ENCODE measurements around the gene IGFL1.
A peak's percentile ranks its signal among the peaks of the same experiment; 100 is the strongest.
"Not testable (repeated sequence)": the region's sequence is repeated elsewhere in the genome, so short reads cannot be mapped to it uniquely, and the experiment has no call there.

IGFL1 gene

GRCh38 chr19:46202872-46203860, 26.4 kb upstream of the IGFL1 start:
- DNase-seq, result no peak

DNA sequence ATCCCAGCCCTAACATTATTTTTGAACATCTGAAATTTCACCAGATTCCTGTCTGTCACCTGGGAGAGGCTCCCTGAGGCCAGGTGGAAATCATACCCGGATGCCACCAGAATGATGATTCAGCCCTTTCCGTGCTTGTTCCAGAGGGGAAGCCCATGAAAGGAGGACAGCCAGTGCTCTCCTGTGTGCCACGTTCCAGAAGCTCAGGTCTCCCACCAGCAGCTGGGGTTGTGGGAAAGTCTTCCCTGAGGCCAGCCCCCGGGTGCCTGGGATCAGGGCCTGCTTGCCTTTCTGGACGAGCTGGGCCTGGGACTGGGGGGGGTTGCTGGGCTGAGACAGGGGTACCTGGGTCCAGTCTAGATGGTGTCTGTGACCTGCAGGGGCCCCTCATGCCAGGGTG, 25.5 kb upstream of the IGFL1 start:
- no peak for DNase-seq

DNA sequence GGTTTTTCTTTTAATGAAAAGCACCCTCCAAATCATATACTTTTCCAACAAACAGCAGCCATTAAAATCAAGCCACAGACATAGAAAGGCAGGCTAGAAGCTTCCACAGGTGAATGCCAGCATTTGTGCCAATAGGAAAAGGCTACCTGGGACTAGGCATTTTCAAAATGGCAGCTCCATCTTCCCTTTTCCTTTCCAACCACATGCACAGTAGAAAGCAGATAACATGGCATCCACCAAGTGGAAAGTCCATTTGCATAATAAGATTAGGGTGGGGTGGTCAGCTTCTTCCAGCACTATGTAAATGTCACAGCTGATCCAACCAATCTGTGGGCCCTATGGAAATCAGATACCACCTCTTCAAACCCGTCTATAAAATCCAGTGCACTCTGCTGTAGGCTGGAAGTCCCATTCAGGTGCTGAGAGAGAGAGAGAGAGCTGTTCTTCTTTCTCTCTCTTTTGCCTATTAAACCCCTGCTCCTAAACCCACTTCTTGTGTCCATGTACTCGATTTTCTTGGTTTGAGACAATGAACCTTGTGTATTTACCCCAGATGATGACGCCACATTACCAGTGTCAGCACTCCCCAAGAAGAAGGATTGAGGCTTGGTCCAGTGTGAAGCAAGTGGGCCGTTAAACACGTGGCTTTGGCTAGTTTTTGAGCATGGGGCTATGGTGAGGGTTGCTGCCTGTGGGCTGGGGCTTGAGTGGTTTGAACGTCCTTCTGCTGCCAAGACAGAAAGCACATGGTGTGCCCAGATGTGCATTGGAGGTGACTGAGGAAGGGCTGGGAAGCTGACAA, 24.2 kb upstream of the IGFL1 start:
- no peak for DNase-seq

- DNase-seq, result no peak
Measured at GRCh38 chr19:46206176-46206575, 23.4 kb upstream of the IGFL1 start.

GRCh38 chr19:46206682-46207081, 22.9 kb upstream of the IGFL1 start:
- no peak for DNase-seq

DNA sequence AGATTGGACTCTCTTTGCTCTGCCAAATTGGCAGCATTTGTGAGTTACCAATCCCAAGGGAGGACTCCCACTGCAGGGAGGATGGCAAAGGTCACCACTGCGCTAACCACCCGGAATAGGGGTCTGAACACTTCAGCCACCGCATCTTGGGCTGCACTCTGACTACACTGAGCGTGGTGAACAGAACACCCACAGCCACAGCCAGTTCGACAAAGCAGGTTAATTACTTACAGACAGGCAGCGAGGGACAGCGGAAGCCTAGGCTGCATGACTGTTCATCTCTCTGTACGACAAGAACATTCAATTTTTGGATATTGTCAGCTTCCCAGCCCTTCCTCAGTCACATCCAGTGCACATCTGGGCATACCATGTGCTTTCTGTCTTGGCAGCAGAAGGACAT, 21.7 kb upstream of the IGFL1 start:
- not testable (repeated sequence) for DNase-seq

- DNase-seq, result no peak
Measured at GRCh38 chr19:46209051-46209450, 20.5 kb upstream of the IGFL1 start.

- DNase-seq, result no peak
Measured at GRCh38 chr19:46209472-46209871, 20.1 kb upstream of the IGFL1 start.

DNA sequence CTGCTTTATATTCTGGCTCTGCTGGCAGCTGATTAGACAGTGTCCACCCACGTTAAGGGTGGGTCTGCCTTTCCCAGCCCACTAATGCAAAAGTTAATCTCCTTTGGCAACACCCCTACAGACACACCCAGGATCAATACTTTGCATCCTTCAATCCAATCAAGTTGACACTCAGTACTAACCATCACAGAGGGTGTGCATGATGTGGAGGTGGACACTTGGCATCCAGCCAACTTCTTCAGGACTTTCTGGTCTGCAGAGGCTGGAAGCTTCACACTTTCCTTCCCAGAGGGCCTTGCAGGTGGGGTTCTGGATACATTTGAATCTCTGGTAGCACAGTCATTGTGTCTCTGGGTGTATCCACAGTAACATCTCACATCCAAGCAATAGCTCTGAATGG, 18.9 kb upstream of the IGFL1 start:
- no peak for DNase-seq

- DNase-seq, result no peak
Measured at GRCh38 chr19:46211201-46211881, 18.2 kb upstream of the IGFL1 start.

DNA sequence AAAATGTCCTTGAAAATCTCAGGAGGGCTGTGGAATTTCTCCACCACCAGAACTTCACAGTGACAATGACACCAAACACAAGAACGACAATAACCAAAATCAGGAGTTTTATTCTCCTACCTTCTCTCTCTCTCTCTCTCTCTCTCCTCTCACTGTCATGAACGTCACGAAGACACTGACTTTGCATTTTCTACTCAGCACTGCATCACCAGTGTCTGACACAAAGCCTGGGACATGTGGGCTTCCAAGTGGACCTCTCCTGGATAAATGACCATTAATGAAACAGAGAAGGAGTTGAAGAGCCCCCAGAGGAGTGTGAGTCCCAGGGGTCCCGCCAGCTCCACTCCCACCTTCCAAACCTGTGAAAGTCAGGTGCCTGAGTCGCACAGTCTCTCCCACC, 16.9 kb upstream of the IGFL1 start:
- not testable (repeated sequence) for DNase-seq

- no peak for DNase-seq
Measured at GRCh38 chr19:46213156-46213555, 16.4 kb upstream of the IGFL1 start.

- no peak for DNase-seq
Measured at GRCh38 chr19:46213806-46214205, 15.7 kb upstream of the IGFL1 start.

- DNase-seq, result no peak
Measured at GRCh38 chr19:46216612-46217011, 12.9 kb upstream of the IGFL1 start.

GRCh38 chr19:46217476-46217875, 12.1 kb upstream of the IGFL1 start:
- no peak for DNase-seq

DNA sequence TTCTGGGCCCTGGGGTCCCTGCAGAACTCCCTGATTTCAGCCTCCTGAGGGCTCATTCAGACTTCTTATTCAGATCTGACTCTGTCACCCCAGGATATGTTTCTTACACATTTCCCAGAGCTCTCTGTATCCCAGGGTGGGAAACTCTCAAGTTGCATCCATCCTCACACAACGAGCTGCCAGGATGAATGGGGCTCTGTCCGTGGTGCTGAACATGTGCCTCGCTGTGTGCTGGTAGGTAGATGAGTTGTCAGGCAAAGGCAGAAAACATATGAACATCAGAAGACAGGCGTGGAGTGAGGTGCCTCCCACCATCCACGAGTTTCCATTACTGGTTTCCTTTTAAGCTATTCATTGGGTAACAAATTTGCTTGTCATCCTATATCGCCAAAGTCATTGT, 11.4 kb upstream of the IGFL1 start:
- peak; percentile 36 for DNase-seq

- DNase-seq, result no peak
Measured at GRCh38 chr19:46220038-46220615, 9.4 kb upstream of the IGFL1 start.

DNA sequence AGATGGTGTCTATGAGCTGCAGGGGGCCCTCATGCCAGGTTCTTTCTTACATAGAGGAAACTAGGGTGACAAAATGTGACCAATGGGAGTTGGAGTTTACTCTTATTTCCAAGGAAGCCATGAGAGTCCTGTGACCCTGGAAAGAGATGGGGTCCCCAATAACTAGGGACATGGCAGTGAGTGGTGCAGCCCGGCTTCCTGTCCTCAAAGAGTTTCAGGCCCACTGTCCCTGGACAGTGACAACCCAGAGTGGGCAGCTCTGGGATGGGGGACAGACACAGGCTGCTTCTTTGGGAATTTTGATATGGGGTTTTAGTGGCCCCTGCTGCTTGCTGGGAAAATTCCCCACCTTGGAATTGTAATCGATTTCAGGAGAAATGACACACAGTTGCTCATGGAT, 8.4 kb upstream of the IGFL1 start:
- DNase-seq, result no peak

DNA sequence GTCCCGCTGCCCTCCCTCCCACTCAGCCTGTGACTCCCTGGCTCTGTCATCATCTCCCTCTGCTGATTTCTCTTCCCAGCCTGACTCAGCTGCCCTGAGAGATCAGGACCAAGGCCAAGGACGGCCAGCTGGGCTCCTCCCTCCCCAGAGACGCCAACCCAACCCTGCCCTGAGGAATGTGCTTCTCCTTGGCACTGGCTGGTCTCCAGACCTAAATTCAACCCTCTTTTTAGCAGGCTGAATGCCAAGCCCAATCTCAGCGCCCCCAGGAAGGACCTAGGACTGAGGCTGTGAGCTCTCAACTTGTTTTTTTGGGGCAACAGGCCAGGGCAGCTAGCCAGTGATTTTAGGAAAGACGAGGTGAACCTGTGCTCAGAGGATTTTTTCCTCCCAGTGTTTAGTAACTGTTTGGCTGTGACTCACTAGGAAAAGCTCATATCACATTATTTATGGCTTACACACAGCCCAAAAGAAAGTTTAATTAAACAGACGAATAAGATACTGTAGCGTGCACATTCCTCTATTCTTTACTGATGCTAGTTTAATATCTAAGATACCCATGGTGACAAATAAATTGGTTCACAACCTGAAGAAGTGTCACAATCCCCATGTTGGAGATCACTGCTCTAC, 7.4 kb upstream of the IGFL1 start:
- DNase-seq, result peak; percentile 18

DNA sequence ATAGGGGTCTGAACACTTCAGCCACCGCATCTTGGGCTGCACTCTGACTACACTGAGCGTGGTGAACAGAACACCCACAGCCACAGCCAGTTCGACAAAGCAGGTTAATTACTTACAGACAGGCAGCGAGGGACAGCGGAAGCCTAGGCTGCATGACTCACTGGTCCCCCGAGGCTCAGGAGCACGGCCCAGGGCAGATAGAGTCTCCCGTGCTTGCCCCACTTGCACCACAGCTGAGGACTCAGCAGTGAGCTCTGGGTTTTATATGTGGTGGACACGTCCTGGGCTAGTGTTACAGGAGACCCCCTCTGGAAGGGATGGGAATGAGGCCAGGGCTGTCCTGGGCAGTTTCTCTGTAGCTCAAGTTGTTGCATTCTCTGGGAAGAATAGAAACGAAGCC, 5.8 kb upstream of the IGFL1 start:
- not testable (repeated sequence) for DNase-seq

DNA sequence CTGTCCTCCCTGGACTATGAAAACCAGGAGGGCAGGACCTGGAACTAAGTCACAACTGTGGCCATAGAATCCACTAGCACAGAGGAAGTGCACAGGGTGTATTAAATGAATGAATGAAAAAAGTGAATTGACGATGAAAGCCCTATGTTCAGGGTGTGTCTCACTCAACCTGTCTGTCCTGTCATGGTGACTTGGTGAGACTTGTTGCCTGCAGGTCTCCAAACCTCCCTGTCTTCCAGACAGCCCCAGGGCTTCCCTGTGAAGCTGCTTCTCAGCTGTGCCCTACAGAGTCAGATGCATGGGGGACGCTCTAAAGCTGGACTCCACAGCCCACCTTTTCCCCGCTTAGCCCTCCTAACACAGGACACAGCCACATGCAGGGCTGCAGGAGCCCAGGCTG, 4.8 kb upstream of the IGFL1 start:
- no peak for DNase-seq

DNA sequence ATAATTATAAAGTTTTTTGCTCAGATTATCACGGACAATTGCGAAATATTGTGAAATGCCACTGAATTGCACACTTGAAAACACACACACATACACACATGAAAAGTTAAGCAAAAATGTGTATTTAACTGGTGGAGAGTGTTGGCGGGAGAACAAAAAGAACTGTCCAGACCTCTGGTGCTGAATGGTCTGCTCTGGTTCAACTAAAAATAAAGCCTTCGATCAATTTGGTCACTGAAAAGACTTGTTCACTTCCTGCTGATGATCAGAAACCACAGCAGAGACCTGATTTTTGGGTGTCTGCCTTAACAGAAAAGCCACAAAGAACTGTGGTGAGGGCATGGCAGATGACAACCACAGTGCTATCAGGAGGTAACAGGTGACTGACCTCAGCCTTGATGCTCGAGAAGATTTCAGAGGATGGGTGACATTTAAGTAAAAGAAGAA, 4.0 kb upstream of the IGFL1 start:
- DNase-seq, result peak; percentile 17

All from fibroblast of skin of right biceps (primary cell).